HL-60 (cell line): ENCODE measurements around the gene ARL11.
A peak's percentile ranks its signal among the peaks of the same experiment; 100 is the strongest.

Source experiments
- DNase-seq, 2 experiments: peaks; one replicate each; pipeline ENCODE4 v3.0.0-alpha.2; 2010 to 2020; ENCODE audit warnings: low read depth in 1 of 2, low spot score in 1 of 2
- H3K27ac ChIP-seq: fragments of 250-450 bp; sonication (Bioruptor Pico); replicated peaks from 2 replicates; pipeline ENCODE4 v1.5.1; 2020; ENCODE audit warnings: mild to moderate bottlenecking, moderate library complexity
- H3K27me3 ChIP-seq: fragments of 250-450 bp; sonication (Bioruptor Pico); 2 replicates; pipeline ENCODE4 v1.5.1; 2021; ENCODE audit warnings: mild to moderate bottlenecking, moderate library complexity; ENCODE audit not compliant: insufficient read depth, poor library complexity, severe bottlenecking
- H3K4me3 ChIP-seq: replicated peaks from 2 replicates; pipeline ENCODE4 v1.5.1; 2011; ENCODE audit warnings: mild to moderate bottlenecking, control low read depth, low read length; ENCODE audit not compliant: insufficient read depth
- GABPA ChIP-seq: IDR thresholded peaks from 2 replicates; pipeline ENCODE4 v1.6.1; 2012; ENCODE audit warnings: low read depth
- POLR2AphosphoS5 ChIP-seq: IDR thresholded peaks from 2 replicates; pipeline ENCODE4 v1.6.1; 2012; ENCODE audit warnings: low read depth
- SPI1 ChIP-seq: IDR thresholded peaks from 2 replicates; pipeline ENCODE4 v1.6.1; 2012; ENCODE audit warnings: low read depth, mild to moderate bottlenecking, borderline replicate concordance
- TF ChIP-seq, protein P1 (sequence below): IDR thresholded peaks from one replicate; pipeline ENCODE4 v1.5.1; 2011; ENCODE audit warnings: low read length, control low read depth, inconsistent platforms; ENCODE audit not compliant: insufficient read depth
- TF ChIP-seq, protein P2 (sequence below): IDR thresholded peaks from 2 replicates; pipeline ENCODE4 v1.6.1; 2012; ENCODE audit warnings: low read depth; ENCODE audit not compliant: insufficient replicate concordance

Gene ARL11

DNA sequence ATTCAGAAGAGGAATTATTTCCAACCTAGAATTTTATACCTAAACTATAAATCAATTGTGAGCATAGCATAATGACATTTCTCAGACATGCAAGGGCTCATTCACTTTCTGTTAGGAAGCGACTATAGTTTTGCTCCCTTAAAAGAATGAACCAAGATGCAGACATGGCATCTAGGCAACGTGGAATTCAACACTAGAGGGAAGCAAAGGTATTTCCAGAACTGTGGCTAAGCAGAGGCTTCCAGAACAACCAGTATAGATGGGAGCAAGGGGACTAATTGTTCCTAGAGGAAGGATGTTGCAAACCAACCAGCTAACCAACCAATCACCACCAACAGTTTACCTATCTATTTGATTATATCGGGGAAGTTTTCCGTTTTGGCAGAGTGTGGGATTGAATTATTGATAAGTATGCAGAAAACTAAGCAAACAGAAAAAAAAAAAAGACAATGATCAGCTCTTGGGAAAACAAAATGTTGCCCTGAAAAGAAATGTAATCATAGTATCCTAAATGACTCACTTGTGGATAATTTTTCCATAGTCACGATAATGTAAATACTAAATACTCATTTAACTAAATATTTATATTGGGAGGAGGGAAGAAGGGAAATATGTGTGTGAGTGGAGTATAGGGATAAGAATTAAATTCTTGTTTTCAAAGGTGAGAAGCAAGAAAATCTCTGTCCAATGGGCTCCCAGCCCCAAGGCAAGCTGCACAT is 21.1 kb downstream of the ARL11 start:
- no peak for DNase-seq
- H3K4me3 ChIP-seq = no peak overlapping the region
- TF ChIP-seq POLR2AphosphoS5 (no peak), SPI1 (no peak), GABPA (no peak)
- no peak overlapping the region for H3K27ac ChIP-seq
- H3K27me3 ChIP-seq = no peaks in the 10 kb centered on the region

DNA sequence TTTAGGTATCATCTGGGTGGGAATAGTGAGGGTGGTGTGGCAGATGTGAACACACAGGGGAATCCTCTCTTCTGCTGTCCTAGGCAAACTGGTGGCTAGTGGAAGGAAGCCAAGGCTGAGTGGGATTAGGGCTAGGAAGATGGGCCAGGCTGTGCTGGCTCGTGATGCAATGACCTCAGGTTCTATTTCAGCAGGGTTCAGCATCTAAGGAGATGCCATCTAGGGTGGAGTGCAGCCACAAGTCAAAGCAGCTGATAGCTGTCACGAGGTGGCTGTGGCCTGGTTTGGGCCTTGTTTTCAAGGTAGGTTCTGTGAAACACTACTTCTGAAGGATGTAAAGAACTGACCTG is 21.6 kb downstream of the ARL11 start:
- TF ChIP-seq POLR2AphosphoS5 = no peak
- TF ChIP-seq, protein P1, sequence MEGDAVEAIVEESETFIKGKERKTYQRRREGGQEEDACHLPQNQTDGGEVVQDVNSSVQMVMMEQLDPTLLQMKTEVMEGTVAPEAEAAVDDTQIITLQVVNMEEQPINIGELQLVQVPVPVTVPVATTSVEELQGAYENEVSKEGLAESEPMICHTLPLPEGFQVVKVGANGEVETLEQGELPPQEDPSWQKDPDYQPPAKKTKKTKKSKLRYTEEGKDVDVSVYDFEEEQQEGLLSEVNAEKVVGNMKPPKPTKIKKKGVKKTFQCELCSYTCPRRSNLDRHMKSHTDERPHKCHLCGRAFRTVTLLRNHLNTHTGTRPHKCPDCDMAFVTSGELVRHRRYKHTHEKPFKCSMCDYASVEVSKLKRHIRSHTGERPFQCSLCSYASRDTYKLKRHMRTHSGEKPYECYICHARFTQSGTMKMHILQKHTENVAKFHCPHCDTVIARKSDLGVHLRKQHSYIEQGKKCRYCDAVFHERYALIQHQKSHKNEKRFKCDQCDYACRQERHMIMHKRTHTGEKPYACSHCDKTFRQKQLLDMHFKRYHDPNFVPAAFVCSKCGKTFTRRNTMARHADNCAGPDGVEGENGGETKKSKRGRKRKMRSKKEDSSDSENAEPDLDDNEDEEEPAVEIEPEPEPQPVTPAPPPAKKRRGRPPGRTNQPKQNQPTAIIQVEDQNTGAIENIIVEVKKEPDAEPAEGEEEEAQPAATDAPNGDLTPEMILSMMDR = no peak
- TF ChIP-seq SPI1 = no peak
- TF ChIP-seq, protein P2, sequence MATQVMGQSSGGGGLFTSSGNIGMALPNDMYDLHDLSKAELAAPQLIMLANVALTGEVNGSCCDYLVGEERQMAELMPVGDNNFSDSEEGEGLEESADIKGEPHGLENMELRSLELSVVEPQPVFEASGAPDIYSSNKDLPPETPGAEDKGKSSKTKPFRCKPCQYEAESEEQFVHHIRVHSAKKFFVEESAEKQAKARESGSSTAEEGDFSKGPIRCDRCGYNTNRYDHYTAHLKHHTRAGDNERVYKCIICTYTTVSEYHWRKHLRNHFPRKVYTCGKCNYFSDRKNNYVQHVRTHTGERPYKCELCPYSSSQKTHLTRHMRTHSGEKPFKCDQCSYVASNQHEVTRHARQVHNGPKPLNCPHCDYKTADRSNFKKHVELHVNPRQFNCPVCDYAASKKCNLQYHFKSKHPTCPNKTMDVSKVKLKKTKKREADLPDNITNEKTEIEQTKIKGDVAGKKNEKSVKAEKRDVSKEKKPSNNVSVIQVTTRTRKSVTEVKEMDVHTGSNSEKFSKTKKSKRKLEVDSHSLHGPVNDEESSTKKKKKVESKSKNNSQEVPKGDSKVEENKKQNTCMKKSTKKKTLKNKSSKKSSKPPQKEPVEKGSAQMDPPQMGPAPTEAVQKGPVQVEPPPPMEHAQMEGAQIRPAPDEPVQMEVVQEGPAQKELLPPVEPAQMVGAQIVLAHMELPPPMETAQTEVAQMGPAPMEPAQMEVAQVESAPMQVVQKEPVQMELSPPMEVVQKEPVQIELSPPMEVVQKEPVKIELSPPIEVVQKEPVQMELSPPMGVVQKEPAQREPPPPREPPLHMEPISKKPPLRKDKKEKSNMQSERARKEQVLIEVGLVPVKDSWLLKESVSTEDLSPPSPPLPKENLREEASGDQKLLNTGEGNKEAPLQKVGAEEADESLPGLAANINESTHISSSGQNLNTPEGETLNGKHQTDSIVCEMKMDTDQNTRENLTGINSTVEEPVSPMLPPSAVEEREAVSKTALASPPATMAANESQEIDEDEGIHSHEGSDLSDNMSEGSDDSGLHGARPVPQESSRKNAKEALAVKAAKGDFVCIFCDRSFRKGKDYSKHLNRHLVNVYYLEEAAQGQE = no peak
- TF ChIP-seq GABPA = no peak
- Histone ChIP-seq H3K27ac (no peak overlapping the region), H3K27me3 (no peaks in the 10 kb centered on the region), H3K4me3 (no peak overlapping the region)
- DNase-seq = no peak

DNA sequence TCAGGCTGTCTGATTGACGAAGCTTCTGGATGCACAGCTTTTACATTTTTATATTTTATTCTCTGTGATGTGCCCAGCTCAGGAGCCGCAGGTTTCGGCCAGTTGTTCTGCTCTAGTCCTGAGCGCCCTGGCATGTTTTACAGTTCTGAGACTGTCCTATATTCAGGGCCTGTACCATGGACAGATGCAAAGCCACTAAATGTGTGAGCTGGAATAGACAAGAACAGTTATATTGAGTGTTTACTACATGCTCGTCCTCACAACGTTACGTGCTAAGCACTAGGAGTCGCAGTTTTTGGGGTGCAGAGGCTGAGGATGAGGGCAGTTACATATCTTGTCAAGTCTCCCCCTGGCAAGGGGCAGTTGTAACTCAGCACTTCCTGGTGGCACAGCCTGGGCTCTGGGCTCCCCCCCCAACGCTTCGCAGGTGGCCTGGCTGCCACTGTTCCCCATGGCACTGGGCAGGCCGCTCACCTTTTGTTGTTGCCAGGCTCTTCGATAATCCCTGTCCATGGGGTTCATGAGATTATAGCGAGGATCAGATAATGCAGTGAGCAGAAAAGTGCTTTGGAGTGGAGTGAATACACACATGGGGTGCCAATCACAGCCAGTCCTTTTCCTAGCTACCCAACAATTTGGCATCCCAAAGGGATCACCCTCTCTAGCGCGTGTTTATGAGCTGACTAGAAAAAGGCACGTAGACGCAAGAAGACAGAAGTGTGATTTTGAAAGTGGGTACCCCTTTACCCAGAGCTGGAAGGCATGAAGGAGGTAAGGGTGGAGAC is 23.5 kb downstream of the ARL11 start:
- no peak for DNase-seq
- TF ChIP-seq, protein P2 = no peak
- TF ChIP-seq SPI1 (no peak), POLR2AphosphoS5 (no peak), GABPA (no peak)
- TF ChIP-seq, protein P1 = no peak
- no peaks in the 10 kb centered on the region for H3K27me3 ChIP-seq
- no peak overlapping the region for H3K4me3 ChIP-seq
- no peak overlapping the region for H3K27ac ChIP-seq

DNA sequence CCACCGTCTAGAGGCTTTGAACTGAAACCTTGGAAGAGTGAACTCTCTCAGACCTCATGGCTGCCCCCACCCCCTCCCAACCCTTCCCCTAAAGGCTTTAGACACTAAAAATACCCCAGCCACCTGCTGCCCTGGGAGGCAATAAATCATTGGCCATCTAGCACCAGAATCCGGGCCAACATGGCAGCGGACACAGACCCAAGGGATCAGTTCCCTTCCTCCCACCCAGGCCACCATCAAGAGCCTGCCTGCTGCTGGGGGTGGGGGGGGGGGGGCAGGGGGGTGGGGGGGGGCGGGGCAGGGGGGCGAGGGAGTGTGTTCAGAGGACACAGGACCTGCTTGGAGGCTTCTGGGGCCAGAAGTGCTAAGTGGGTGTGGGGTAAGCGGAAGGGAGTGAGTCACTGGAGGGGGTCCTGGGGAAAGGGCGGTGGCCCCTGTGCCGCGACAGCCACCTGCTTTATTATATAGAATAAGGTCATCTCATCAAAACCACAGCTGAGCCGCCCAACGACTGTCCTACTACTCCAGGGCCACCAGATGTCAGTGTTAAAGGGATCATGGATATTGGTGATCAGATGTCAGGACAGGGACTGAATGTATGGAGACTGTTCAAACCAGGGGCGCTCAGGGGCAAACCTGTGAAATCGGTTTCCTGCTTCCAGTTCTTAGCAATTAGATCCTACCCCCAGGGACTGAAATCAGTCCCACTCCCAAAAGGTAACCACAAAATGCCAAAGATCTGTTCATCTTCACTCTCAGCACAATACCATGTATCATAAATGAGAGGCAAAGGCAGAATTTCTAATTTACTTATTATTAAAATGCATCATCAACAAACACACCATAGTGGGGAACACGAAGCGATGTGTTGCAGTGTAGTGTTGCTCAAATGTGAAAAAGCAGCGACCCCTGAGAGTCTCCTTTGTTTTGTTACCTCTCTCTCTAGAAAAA is 24.3 kb downstream of the ARL11 start:
- TF ChIP-seq GABPA = no peak
- TF ChIP-seq, protein P1 = peak; percentile 47
- peak in 1 of 2 experiments; percentile 60 for DNase-seq
- Histone ChIP-seq H3K4me3 (no peak overlapping the region), H3K27ac (no peak overlapping the region), H3K27me3 (no peaks in the 10 kb centered on the region)
